HG02970 (cell line): ENCODE measurements around the gene STK32B.

Experiments used
- ATAC-seq: cut with Tn5 transposase; IDR thresholded peaks from one replicate; pipeline ENCODE4 v1.9.1; 2021; ENCODE audit warnings: mild to moderate bottlenecking, moderate library complexity, moderate number of reproducible peaks; ENCODE audit not compliant: unreplicated experiment, low FRiP score

STK32B gene

DNA sequence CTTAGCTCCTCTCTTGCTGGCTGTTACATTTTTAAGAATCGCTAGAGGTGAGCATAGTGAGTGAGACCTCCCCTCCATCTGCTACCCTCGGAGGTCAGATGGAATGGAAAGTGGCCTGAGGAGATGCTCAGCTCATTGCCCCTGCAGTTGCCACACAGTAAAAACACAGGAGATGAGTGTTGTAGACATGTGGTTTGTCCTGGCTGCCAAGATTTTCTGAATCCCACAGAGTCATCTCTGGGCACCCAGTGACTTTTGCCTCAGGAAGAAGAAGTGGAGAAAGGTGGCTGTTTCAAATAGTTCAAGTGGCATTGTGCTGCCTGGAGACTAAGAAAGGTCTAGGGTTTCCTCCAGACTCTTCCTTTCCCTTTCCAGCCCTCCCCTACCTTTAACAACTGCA, 271.0 kb downstream of the STK32B start:
- ATAC-seq = no peak

DNA sequence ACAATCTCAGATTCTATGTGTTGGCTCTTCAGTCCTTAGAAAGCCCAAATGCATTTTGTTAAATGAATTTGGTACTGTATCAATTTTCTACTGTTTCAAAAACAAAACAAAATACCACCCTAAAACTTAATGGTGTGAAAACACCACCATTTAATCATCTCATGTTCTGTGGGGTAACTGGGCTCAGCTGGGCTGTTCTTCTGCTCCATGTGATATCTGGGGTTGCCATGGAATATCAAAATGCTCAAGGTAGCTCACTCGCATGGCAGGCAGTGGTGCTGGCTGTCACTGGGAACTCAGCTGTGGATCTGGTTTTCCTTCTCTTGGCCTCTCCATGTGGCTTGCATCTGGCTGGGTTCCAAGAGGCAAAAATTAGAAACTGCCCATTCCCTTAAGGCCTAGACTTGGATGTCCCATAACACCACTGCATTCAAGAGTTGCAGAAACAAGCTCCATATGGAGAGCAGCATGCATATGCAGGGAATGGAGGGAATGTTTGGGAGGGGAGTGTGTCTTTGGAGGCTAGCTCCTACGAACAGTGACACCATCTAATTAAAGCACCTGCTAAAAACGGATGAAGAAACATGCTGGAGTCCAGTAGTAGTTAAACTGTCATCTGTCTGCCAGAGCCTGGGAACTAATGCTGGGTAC, 279.2 kb downstream of the STK32B start:
- no peak for ATAC-seq

- no peak for ATAC-seq
Measured at GRCh38 chr4:5337731-5338130, 286.5 kb downstream of the STK32B start.

GRCh38 chr4:5338531-5338930, 287.3 kb downstream of the STK32B start:
- no peak for ATAC-seq

- ATAC-seq = no peak
Measured at GRCh38 chr4:5340991-5341451, 289.7 kb downstream of the STK32B start.

DNA sequence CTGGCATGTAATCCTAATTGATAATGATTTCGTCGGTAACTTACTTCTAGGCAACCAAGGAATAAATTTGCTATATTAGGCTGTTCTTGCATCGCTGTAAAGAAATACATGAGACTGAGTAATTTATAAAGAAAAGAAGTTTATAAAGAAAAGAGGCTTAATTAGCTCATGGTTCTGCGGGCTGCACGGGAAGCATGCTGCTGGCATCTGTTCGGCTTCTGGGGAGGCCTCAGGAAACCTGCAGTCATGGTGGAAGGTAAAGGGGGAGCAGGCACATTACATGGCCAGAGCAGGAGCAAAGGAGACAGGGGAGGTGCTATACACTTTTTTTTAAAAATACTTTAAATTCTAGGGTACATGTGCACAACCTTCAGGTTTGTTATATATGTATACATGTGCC, 290.2 kb downstream of the STK32B start:
- ATAC-seq = no peak

DNA sequence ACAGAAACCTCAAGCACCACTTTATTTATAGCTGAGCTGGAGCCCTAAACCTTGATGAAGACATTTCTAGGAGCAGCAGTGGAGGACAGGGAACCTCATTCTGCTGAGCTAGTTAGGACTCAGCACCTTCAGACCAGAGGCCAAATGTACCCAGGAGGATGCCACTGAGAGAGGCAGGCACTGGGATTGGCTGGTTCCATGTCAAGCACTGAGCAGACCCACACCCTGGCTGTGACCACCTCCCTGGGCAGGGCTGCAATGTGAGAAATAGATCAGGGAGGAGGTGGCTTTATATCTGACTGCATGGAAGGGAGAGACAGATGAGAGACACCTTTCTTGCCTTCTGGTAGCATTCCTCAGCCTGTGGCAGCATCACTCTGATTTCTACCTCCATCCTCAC, 304.6 kb downstream of the STK32B start:
- no peak for ATAC-seq

DNA sequence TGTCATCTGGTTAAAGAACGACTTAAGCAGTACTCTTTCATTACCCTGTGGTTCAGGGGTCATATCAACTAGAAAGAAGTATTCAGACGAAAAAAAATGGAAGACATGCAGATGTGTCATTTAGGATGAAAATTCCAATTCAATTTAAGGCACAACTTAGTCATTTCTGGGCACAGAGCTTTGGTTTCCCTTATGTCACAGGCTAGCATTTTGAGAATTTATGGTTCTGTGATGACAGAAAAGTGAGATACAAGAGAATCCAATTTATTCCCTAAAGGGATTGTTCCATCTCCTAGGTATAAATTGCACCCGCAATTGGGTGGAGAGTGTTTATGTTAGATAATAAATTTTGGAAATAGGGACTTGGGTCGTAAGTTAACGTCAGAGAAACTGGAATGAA, 306.6 kb downstream of the STK32B start:
- no peak for ATAC-seq

GRCh38 chr4:5361968-5362367, 310.7 kb downstream of the STK32B start:
- no peak for ATAC-seq

DNA sequence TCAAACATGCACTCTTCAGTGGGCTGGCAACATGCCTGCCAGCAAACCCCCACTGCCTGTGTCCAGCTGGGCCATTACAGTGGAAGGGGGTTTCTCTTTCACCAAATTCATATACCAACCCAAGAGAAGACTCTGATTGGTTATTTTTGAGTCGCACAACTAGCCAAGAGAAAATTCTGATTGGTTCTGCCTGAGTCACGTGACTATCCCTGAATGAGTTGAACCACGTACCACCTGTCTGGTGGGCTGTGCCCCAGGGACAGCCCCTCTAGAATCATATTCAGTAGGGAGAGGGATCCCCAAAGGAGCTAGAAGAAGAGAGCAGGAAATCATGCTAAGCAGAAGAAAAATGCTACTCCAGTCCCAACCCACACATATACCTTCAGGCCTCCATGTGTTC, 313.1 kb downstream of the STK32B start:
- ATAC-seq = no peak

- no peak for ATAC-seq
Measured at GRCh38 chr4:5365071-5366008, 314.1 kb downstream of the STK32B start.

- no peak for ATAC-seq
Measured at GRCh38 chr4:5366009-5366386, 314.7 kb downstream of the STK32B start.

- ATAC-seq = no peak
Measured at GRCh38 chr4:5366421-5366820, 315.1 kb downstream of the STK32B start.

DNA sequence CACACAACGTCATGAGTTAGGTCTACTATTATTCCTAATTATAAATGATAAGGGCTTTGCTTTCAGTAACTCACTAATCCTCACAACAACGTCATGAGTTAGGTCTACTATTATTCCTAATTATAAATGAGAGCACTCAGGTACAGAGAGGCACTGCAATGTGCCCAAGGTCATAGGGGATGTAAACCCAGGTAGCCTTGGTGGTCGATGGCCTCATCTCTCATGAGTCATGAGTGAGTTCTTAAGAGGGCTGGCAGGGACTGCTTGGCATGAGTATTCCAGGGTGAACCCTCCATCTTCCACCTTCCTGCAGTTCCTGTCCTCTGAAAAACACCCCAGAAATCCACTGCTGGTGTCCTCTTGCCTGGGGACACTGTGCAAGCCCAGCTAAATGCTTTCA, 317.1 kb downstream of the STK32B start:
- ATAC-seq = no peak

- no peak for ATAC-seq
Measured at GRCh38 chr4:5370286-5370685, 319.0 kb downstream of the STK32B start.

DNA sequence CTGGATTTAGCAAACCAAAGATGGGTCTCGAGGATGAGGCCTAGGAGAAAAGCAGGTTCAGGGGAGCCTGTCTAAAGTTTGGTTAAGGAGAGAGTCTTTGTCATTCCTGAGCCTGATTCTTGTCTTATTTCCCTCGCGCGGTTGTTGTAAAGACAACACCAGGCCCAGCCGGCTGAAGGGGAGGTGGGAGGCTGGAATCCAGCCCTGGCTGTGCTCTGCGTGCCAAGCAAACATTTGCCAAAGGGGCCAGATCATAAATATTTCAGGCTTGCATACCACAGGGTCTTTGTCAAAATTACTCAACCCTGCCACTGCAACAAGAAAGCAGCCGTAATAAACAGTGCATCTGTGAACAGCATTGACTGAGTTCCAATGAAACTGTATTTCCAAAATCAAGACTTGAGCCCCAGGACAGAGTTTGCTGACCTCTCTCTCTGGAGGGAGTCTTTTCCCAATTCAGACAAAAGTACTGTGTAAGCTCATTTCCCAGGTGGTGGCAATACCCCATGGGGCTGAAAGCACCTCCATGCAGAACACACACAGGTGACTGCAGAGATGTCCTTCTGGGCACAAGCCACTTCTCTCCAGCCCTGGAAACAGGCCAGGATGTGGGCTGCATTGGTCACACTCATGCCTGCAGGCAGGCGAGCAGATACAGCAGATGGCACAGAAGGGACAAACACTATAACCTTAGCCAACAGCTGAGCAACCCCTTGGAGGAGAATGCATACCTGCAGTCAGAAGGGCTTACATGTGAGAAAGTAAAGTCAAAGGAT, 320.3 kb downstream of the STK32B start:
- no peak for ATAC-seq

DNA sequence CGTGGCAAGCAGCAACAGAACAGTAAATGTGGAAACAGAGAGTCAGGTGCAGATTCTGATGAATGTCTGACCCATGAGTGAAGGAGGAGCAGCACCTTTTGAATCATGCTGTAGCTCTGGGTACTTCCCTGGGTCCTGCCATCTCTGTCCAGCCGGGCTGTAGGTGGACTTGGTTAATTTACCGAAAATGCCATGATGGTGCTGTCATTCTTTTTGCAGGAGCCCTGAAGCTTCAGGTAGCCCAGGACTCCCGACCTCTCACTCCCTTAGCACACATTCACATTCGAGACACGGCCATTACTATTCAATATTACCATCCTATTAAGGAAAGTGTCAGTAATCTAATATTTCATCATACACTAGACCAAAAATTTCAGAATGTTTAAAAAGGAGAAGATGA, 320.9 kb downstream of the STK32B start:
- no peak for ATAC-seq

DNA sequence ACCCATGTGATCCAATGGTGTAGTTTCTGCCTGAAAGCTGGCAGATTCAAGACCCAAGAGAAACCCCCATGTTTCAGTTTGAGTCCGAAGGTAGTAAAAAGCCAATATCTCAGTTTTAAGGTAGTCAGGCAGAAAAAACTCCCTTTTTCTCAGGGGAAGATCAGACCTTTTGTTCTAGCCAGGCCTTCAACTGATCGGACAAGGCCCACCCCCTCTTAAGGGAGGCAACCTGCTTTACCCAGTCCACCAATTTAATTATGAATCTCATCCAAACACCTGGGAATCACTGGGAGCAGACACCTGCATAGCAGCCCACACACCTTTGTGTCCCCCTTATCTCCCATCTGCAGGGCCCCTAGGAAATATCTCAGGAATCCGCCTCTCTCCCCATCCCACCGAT, 322.0 kb downstream of the STK32B start:
- no peak for ATAC-seq

GRCh38 chr4:5374592-5374991, 323.3 kb downstream of the STK32B start:
- ATAC-seq = no peak

- ATAC-seq = no peak
Measured at GRCh38 chr4:5374994-5375393, 323.7 kb downstream of the STK32B start.

GRCh38 chr4:5376015-5376414, 324.7 kb downstream of the STK32B start:
- ATAC-seq = no peak
